GM12873 (cell line): ENCODE measurements around the gene TMEM135.

Source experiments
- TF ChIP-seq, protein P1 (sequence below): IDR thresholded peaks from 2 replicates; pipeline ENCODE4 v1.5.1; 2012; ENCODE audit warnings: low read depth, mild to moderate bottlenecking, moderate library complexity, low read length, control low read depth; ENCODE audit not compliant: insufficient read depth; ENCODE audit errors: missing control alignments

The TMEM135 gene

DNA sequence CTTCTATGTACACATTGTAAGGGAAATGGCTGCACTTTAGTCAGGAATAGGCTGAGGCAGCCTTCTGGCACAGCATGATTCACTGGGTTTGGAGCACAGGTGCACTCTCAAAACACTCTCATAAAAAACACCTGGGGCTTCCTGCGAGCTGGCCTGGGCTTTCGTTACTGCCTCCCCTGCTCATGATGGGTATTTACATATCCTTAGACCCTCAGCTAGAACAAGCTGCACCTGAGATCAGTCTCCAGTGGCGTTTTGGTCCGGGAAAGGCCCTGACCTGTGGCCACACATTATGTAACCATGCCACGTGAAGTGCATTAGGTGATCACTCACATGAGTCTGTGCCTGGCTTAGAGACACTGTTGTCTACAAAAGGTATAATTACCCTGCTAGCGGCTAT lies 321.7 kb downstream of the TMEM135 start:
- TF ChIP-seq, protein P1, sequence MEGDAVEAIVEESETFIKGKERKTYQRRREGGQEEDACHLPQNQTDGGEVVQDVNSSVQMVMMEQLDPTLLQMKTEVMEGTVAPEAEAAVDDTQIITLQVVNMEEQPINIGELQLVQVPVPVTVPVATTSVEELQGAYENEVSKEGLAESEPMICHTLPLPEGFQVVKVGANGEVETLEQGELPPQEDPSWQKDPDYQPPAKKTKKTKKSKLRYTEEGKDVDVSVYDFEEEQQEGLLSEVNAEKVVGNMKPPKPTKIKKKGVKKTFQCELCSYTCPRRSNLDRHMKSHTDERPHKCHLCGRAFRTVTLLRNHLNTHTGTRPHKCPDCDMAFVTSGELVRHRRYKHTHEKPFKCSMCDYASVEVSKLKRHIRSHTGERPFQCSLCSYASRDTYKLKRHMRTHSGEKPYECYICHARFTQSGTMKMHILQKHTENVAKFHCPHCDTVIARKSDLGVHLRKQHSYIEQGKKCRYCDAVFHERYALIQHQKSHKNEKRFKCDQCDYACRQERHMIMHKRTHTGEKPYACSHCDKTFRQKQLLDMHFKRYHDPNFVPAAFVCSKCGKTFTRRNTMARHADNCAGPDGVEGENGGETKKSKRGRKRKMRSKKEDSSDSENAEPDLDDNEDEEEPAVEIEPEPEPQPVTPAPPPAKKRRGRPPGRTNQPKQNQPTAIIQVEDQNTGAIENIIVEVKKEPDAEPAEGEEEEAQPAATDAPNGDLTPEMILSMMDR = no peak

DNA sequence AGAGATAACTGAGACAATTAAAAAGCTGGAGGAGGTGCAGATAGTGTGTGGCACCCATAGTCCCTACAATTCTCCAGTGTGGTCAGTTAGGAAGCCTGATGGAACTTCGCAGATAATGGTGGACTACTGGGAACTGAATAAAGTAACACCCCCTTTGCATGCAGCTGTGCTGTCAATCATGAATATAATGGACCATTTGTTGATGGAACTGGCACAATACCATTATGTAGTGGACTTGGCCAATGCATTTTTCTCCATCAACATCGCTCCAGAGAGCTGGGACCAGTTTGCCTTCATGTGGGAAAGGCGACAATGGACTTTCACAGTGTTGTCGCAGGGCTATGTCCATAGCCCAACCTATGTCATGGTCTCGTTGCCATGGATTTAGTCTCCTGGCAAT lies 324.2 kb downstream of the TMEM135 start:
- TF ChIP-seq, protein P1 = no peak

DNA sequence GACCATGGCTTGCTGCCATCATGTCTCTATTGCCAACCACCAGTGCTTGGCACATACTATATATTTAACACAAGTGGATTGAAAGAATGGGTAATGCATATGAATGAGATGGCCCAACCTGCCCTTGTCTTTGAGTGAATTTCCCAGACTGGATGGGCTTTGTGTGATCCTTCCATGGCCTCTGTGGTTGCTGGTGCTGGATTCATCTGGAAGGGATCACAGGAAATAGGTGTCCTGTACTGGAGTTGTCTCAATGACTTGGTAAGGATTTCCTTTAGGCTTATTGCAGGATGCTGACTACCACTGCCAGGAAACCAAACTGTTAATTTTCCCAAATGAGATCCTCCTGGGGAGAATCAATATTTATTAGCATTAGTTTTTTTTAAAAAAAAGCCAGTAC lies 328.6 kb downstream of the TMEM135 start:
- TF ChIP-seq, protein P1 = no peak

DNA sequence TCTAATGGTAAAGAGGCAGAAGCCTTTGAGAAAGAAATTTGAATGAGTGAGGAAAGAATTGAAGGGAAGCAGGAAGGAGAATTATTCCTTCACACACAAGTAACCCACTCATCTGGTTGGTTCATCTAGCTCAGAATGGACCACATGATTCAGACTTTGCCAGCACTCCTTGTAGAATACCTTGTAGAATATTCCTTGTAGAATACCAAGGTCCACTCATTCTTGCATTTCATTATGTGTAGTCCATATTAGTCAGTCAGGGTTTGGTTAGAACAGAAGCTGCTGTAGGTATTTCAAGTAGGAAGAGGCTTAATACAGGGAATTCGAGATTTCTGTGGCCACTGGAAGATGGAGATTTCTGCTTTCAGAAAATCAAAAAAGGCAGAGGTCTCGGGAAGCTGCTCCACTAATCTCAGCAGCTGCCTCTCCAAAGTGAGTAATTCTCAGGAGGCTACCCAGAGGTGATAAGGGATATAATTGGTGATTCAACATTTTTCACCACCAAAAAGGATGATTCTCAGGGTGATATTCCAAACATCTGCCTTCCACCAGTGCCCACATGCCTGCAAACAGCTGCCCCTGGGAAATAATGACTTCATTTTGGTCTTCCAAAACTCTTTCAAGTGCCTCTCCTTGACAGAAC lies 329.1 kb downstream of the TMEM135 start:
- TF ChIP-seq, protein P1 = no peak

DNA sequence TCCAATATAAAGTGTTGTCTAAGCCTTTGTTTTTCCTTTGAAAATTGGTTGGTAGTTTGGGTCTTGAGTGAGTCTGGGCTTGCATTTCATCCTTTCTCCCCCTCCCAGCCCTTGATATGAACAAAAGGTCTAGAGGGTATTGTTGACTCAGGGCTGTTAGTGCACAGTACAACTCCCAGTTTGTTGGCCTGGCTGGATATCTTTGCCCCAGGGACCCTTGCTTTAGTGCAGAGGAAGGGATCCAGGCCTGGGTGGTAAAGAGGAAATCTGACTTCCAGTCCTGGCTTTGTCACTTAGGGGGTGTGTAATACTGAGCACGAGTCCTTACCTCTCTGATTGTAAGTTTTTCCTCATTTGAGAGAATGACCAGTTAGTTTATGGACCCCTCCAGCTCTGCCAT lies 330.4 kb downstream of the TMEM135 start:
- TF ChIP-seq, protein P1 = no peak

DNA sequence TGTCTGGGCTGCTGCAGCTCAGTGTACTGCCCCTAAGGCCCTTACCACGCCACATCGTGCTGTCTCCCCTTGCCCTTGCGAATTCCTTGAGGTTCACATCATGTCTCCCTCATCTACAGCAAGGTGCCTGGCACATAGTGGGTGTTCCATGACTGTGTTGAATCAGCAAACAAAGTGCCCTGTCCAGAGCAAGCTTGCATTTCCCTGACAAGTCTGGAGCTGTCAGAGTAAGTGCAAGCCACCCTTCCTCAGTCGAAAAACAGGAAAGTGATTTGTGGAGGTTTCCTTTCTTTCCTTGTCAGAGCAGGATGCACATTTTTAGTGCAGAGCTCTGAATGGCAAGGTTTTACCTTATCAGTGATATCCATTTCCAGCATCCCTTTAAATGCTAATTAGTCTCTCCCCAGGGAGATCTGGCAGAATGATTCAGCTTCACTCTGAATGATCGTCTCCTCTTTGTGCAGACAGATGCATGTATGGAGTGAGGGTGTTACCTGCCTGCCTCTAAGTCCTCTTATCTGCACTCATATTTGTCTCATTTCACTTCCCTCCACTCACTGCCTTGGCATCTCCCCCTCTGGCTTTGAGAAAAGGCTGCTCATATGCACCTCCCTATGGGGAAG lies 331.2 kb downstream of the TMEM135 start:
- TF ChIP-seq, protein P1 = no peak

DNA sequence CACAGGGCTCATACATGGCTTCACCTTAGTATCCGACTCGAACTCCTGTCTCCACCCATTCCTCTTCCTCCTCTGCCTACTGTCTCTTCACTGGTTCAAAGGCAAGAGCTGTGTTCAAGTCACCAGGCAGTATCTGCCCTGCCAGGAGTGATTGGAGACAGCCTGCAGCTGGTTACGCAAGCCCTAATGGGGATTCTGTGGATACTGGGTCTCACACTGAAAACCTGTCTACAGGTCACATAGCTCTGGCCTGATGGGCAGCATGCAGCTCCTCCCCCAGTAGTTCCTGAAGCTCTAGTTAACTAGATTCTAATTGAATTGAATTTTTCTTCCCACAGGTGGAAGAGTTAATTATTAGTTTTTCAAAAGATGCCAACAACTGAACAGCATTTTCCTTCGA lies 332.2 kb downstream of the TMEM135 start:
- TF ChIP-seq, protein P1 = no peak
